B cell (primary cell): ENCODE results near the gene RPL36. TPM values are rescaled to one million over a fixed set of nuclear protein-coding genes. Genes with fewer than 3 reads are reported as not detected.
A peak's percentile ranks its signal among the peaks of the same experiment; 100 is the strongest.

ENCODE experiments used
- ATAC-seq: fragments of 200-7000 bp; cut with Tn5 transposase; one replicate; pipeline ENCODE4 v1.10.0; 2021; ENCODE audit warnings: low read depth, mild to moderate bottlenecking, moderate number of reproducible peaks, moderate library complexity
- CTCF ChIA-PET: fragments of 350-600 bp; sonication (Branson Sonifier 250); formaldehyde crosslinking; loops from one replicate; lab custom pipeline; 2021; ENCODE audit warnings: antibody characterized with exemption, inconsistent platforms; lab: Charles Lee
- POLR2A ChIA-PET: fragments of 350-600 bp; sonication (Branson Sonifier 250); formaldehyde crosslinking; loops from one replicate; lab custom pipeline; 2021; ENCODE audit warnings: antibody characterized with exemption; lab: Charles Lee
- DNase-seq: peaks from one replicate; pipeline ENCODE4 v3.0.0; 2013
- H2AFZ ChIP-seq: 2 replicates; pipeline ENCODE4 v1.6.1; 2012; ENCODE audit warnings: mild to moderate bottlenecking, low read depth, low read length; ENCODE audit not compliant: insufficient read depth, poor library complexity, severe bottlenecking
- H3K27ac ChIP-seq, 2 donors: 1 replicate in 1 of 2; 2 replicates in 1 of 2; pipeline ENCODE4 v1.5.1; 2012 to 2013; ENCODE audit warnings: low read length in 2 of 2, mild to moderate bottlenecking in 2 of 2, moderate library complexity in 1 of 2
- H3K27me3 ChIP-seq, 4 experiments: fragments of 200-600 bp in 1 of 4; sonication (generic) in 1 of 4; replicated peaks in 1 of 4; 1 replicate in 2 of 4; 2 replicates in 2 of 4; pipeline versions ENCODE4 v1.6.1 to v1.7.0; 2013 to 2016; ENCODE audit warnings: low read length in 3 of 4, mild to moderate bottlenecking in 2 of 4, mixed read lengths in 1 of 4, moderate library complexity in 1 of 4; ENCODE audit not compliant: insufficient read depth in 4 of 4, control insufficient read depth in 3 of 4; ENCODE audit errors: control extremely low read depth in 1 of 4
- H3K36me3 ChIP-seq, 2 experiments: replicated peaks in 1 of 2; 1 replicate in 1 of 2; 2 replicates in 1 of 2; pipeline versions ENCODE4 v1.6.1 to v1.7.1; 2013; ENCODE audit warnings: low read length in 1 of 2; ENCODE audit not compliant: insufficient read depth in 2 of 2, control insufficient read depth in 1 of 2; ENCODE audit errors: control extremely low read depth in 1 of 2, extremely low read depth in 1 of 2
- H3K4me1 ChIP-seq, 2 donors: fragments of 200-600 bp in 1 of 2; sonication (generic) in 1 of 2; 1 replicate in 1 of 2; 2 replicates in 1 of 2; pipeline versions ENCODE4 v1.5.1 to v1.6.1; 2013 to 2017; ENCODE audit warnings: low read length in 2 of 2; ENCODE audit not compliant: control insufficient read depth in 2 of 2, insufficient read depth in 2 of 2
- H3K4me2 ChIP-seq: replicated peaks from 2 replicates; pipeline ENCODE3; 2012; ENCODE audit warnings: mild to moderate bottlenecking, low read depth, low read length; ENCODE audit not compliant: poor library complexity, severe bottlenecking
- H3K4me3 ChIP-seq, 5 experiments: fragments of 200-600 bp in 1 of 5; sonication (generic) in 1 of 5; 1 replicate in 3 of 5; 2 replicates in 2 of 5; pipeline versions ENCODE4 v1.5.1 to v1.7.0; 2011 to 2016; ENCODE audit warnings: low read length in 4 of 5, mild to moderate bottlenecking in 4 of 5, low read depth in 2 of 5, control low read depth in 1 of 5, moderate library complexity in 1 of 5; ENCODE audit not compliant: insufficient read depth in 1 of 5; ENCODE audit errors: control extremely low read depth in 1 of 5, extremely low read depth in 1 of 5
- H3K79me2 ChIP-seq: fragments of 200-600 bp; sonication (generic); one replicate; pipeline ENCODE4 v1.6.0; 2016; ENCODE audit warnings: low read length; ENCODE audit not compliant: control insufficient read depth, insufficient read depth
- H3K9ac ChIP-seq: fragments of 200-600 bp; sonication (generic); 2 replicates; pipeline ENCODE4 v1.6.1; 2017; ENCODE audit warnings: mild to moderate bottlenecking, low read length, moderate library complexity
- H3K9me3 ChIP-seq, 3 donors: one replicate each; pipeline versions ENCODE4 v1.6.1 to v1.7.1; 2013; ENCODE audit warnings: low read length in 2 of 3; ENCODE audit not compliant: control insufficient read depth in 2 of 3, insufficient read depth in 1 of 3; ENCODE audit errors: control extremely low read depth in 1 of 3
- H4K20me1 ChIP-seq: 2 replicates; pipeline ENCODE4 v1.6.0; 2012; ENCODE audit warnings: mild to moderate bottlenecking, low read length; ENCODE audit not compliant: insufficient read depth, control insufficient read depth, poor library complexity, severe bottlenecking
- H3K27ac Mint-ChIP-seq: one replicate; pipeline ENCODE4 v1.8.0; 2021; ENCODE audit warnings: mixed read lengths
- H3K27me3 Mint-ChIP-seq: one replicate; pipeline ENCODE4 v1.8.0; 2021; ENCODE audit warnings: mixed read lengths
- H3K4me1 Mint-ChIP-seq: one replicate; pipeline ENCODE4 v1.8.0; 2021; ENCODE audit warnings: mixed read lengths
- H3K4me3 Mint-ChIP-seq: one replicate; pipeline ENCODE4 v1.8.0; 2021; ENCODE audit warnings: mixed read lengths
- H3K9me3 Mint-ChIP-seq: one replicate; pipeline ENCODE4 v1.8.0; 2022; ENCODE audit warnings: mixed read lengths; ENCODE audit not compliant: insufficient read depth
- EZH2 ChIP-seq: IDR thresholded peaks from 2 replicates; pipeline ENCODE4 v1.6.1; 2012; ENCODE audit warnings: borderline replicate concordance, low read depth, mild to moderate bottlenecking, moderate library complexity, low read length; ENCODE audit not compliant: insufficient read depth, poor library complexity, severe bottlenecking
- WGBS: methylation state at CpG from one replicate; pipeline ENCODE4 v1.1.5; 2013; ENCODE audit warnings: missing lambda C conversion rate; ENCODE audit not compliant: insufficient coverage; 5-methylcytosine and 5-hydroxymethylcytosine counted together
- intact Hi-C: fragments of 100-400 bp; cut with micrococcal nuclease; formaldehyde crosslinking; loops from one replicate; pipeline ENCODE4 v1.10.0; 2022
- polyA plus RNA-seq: library from polyadenylated mRNA; depleted of rRNA; stranded (reverse); fragments of >200 nt; gene quantifications from 2 replicates; pipeline ENCODE4 v1.2.3, GENCODE V29; 2012
- total RNA-seq, 2 donors: library from RNA; stranded (reverse); fragments of 120-200 nt in 1 of 2; gene quantifications; 1 replicate in 1 of 2; 2 replicates in 1 of 2; pipeline versions ENCODE4 v1.2.3 to v1.2.4, GENCODE V29; 2013 to 2022
- TF ChIP-seq, protein P1 (sequence below): fragments of 200-600 bp; IDR thresholded peaks from one replicate; pipeline ENCODE4 v1.8.0; 2022; ENCODE audit warnings: antibody characterized with exemption, mild to moderate bottlenecking

RPL36 gene
- total and polyA plus RNA-seq, 2 donors (not counting 1 experiment from before 2014, with no cell fraction given), result 899 to 983 TPM

- Histone ChIP-seq H3K79me2 (peaks cover 14% of the 10 kb centered on the region), H3K4me3 (no peak overlapping the region), H3K27me3 (no peaks in the 10 kb centered on the region), H3K27ac (no peak overlapping the region), H3K36me3 (peaks cover 1 to 81% of the 10 kb centered on the region in 2 experiments), H2AFZ (no peak overlapping the region), H4K20me1 (peaks cover 37% of the 10 kb centered on the region), H3K9me3 (peaks cover 0 to 7% (median 0%) of the 10 kb centered on the region in 3 donors), H3K4me1 (no peaks in the 10 kb centered on the region), H3K9ac (no peak overlapping the region), H3K4me2 (no peak overlapping the region)
- Mint-ChIP-seq H3K4me3 (no peak overlapping the region), H3K4me1 (no peaks in the 10 kb centered on the region), H3K27ac (no peak overlapping the region), H3K27me3 (no peaks in the 10 kb centered on the region), H3K9me3 (no peaks in the 10 kb centered on the region)
- ATAC-seq, result no peak
- TF ChIP-seq, protein P1, sequence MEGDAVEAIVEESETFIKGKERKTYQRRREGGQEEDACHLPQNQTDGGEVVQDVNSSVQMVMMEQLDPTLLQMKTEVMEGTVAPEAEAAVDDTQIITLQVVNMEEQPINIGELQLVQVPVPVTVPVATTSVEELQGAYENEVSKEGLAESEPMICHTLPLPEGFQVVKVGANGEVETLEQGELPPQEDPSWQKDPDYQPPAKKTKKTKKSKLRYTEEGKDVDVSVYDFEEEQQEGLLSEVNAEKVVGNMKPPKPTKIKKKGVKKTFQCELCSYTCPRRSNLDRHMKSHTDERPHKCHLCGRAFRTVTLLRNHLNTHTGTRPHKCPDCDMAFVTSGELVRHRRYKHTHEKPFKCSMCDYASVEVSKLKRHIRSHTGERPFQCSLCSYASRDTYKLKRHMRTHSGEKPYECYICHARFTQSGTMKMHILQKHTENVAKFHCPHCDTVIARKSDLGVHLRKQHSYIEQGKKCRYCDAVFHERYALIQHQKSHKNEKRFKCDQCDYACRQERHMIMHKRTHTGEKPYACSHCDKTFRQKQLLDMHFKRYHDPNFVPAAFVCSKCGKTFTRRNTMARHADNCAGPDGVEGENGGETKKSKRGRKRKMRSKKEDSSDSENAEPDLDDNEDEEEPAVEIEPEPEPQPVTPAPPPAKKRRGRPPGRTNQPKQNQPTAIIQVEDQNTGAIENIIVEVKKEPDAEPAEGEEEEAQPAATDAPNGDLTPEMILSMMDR, result no peak
- TF ChIP-seq EZH2, result no peak
- intact Hi-C loops, result no loop called here
- WGBS, result 79% methylated on average over 6 of the region's 10 CpGs
- DNase-seq, result no peak
- CTCF ChIA-PET, result no interaction called here
- POLR2A ChIA-PET, result no interaction called here
Observed at GRCh38 chr19:5665781-5666513, 24.1 kb upstream of the RPL36 start.

DNA sequence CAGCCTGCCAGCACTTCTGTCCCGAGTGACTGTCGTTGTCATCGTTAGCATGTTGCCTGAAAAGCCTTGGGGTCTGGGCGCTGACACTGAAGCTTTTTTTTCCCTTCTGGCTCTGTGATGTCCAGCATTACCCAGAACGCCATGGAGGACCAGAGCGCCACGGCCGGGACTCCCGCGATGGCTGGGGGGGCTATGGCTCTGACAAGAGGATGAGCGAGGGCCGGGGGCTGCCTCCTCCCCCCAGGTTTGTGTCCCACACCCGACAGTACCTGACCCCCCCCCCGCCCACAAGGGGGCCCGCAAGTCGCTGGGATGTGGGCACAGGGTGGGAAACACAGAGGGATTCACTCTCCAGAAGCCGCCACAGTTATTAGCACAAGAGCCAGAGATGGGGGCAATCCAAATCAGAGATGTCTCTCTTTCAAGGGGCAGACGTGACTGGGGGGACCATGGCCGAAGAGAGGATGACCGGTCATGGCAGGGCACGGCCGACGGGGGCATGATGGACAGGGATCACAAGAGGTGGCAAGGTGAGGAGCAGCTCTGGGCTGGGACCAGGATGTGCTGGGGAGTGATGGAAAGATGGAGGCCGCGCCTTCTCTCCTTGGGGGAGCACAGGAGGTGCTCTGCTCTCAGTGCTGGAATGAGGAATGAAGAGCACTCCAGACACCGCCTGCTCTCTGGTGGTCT, 23.0 kb upstream of the RPL36 start:
- no peak for ATAC-seq
- Mint-ChIP-seq H3K4me1 (no peaks in the 10 kb centered on the region), H3K27me3 (no peaks in the 10 kb centered on the region), H3K27ac (peak overlapping the region; percentile 35), H3K4me3 (no peak overlapping the region), H3K9me3 (no peaks in the 10 kb centered on the region)
- no peak overlapping the region for H3K9ac ChIP-seq
- H3K79me2 ChIP-seq, result peaks cover 14% of the 10 kb centered on the region
- no peak for DNase-seq
- no peak overlapping the region for H3K4me2 ChIP-seq
- WGBS, result 98% methylated on average over 18 of the region's 26 CpGs
- intact Hi-C loops, result no loop called here
- ChIA-PET CTCF (no interaction called here), POLR2A (interaction anchor here (0.6 kb wide), 1 partner anchor 86 kb away, joined by 3 read pairs; no protein-coding TSS in a partner anchor)
- no peak overlapping the region for H2AFZ ChIP-seq
- H3K36me3 ChIP-seq, result peaks cover under 1 to 71% of the 10 kb centered on the region in 2 experiments
- H3K27ac ChIP-seq, result no peak overlapping the region
- H4K20me1 ChIP-seq, result peaks cover 28% of the 10 kb centered on the region
- H3K27me3 ChIP-seq, result no peaks in the 10 kb centered on the region
- no peaks in the 10 kb centered on the region for H3K4me1 ChIP-seq
- peaks cover 0 to 3% (median 0%) of the 10 kb centered on the region in 3 donors for H3K9me3 ChIP-seq
- no peak for TF ChIP-seq EZH2
- TF ChIP-seq, protein P1, result no peak
- no peak overlapping the region for H3K4me3 ChIP-seq
